Right ventricle myocardium inferior (tissue), 1 donor: ENCODE measurements around the gene PAQR5. TPM values are rescaled to one million over a fixed set of nuclear protein-coding genes. Genes with fewer than 3 reads are reported as not detected.
"Not testable (repeated sequence)": the region's sequence is repeated elsewhere in the genome, so short reads cannot be mapped to it uniquely, and the experiment has no call there.

Experiments used
- ATAC-seq: fragments of 200-7000 bp; cut with Tn5 transposase; one replicate; pipeline ENCODE4 v1.9.1; 2020; ENCODE audit warnings: mild to moderate bottlenecking, moderate library complexity
- DNase-seq: peaks from one replicate; pipeline ENCODE4 v3.0.0; 2021; ENCODE audit errors: missing footprints
- intact Hi-C: fragments of 100-400 bp; cut with DNase I; formaldehyde crosslinking; loops from one replicate; pipeline ENCODE4 v1.11.0; 2022
- total RNA-seq: library from RNA; stranded (reverse); fragmentation: NEBNext Ultra II Directional; extraction: Animal tissue kit (Norgen Biotek cat#: 25700); gene quantifications from one replicate; pipeline ENCODE4 v1.2.1, GENCODE V29; 2021
- donor health status: DM: no; HTN: yes; CAD: no; lungs with severe emphysema.

PAQR5 gene
- total RNA-seq, 1 donor from 2014 or later: 1.1 TPM

DNA sequence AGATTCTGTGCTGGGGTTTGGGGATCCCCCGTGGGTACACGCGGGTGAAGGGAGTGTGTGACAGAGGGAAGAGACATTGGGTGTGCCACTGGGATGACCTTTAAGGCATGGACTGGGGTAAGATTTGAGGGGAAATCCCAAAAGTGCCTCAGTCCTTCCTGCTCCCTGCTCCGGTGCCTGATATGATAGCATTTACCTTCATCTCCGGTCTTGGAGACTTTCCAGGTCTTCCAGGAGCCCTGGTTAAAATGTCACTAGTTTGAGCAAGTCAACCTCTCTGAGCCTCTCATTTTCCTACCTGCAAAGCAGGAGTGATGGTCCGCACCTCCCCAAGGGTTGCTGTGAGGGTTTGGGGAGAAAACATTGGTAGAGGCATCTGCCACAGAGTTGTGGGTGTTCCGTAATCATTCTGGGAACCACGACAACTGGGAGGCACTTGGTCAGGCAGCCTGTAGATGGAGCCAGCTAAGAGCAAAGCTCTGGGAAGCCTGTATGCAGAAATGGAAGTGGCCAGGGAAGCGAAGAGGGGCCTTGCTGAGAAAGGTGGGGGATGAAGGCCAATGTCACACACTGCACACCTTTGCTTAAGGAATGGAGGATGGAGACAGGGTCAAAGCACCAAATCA is 81.5 kb downstream of the PAQR5 start:
- DNase-seq (no peak), ATAC-seq (no peak)
- intact Hi-C loops: no loop called here

DNA sequence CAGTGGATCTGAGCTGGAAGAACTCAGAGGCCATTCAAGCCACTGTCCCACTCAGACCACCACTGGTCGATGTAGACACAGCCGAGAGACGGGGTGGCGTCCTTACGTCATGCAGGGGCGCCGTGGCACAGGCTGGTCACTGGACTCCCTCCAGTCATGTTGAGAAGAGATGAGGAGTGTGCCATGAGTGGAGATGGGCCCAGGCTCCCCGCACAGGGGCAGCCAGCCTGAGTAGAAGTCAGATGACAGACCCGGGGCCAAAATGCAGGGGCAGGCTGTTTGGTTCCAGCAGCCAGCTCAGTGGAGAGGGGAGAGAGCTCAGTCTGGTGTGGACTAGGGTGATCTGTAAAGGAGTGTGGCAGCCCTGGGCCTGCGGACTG is 82.0 kb downstream of the PAQR5 start:
- intact Hi-C loops: no loop called here
- DNase-seq: no peak
- ATAC-seq: no peak

DNA sequence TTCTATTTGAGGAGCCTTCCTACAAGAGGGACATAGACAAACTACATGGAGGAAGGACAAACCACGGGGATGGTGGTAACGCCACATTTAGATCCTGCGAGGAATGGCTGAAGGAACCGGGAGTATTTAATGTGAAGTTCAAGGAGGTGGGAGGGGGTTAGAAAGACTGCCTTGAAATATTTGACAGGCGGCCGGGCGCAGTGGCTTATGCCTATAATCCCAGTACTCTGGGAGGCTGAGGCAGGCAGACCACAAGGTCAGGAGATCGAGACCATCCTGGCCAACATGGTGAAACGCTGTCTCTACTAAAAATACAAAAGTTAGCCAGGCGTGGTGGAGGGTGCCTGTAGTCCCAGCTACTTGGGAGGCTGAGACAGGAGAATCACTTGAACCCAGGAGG is 83.5 kb downstream of the PAQR5 start:
- ATAC-seq, intact Hi-C loops, DNase-seq: not testable (repeated sequence)

DNA sequence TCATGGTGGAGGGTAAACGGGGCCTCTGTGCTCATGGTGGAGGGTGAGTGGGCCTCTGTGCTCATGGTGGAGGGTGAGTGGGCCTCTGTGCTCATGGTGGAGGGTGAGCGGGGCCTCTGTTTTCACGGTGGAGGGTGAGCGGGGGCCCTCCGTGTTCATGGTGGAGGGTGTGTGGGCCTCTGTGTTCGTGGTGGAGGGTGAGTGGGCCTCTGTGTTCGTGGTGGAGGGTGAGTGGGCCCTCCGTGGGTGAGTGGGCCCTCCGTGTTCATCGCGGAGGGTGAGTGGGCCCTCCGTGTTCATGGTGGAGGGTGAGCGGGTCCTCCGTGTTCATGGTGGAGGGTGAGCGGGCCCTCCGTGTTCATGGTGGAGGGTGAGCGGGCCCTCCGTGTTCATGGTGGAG is 85.4 kb downstream of the PAQR5 start:
- ATAC-seq, intact Hi-C loops, DNase-seq: not testable (repeated sequence)

DNA sequence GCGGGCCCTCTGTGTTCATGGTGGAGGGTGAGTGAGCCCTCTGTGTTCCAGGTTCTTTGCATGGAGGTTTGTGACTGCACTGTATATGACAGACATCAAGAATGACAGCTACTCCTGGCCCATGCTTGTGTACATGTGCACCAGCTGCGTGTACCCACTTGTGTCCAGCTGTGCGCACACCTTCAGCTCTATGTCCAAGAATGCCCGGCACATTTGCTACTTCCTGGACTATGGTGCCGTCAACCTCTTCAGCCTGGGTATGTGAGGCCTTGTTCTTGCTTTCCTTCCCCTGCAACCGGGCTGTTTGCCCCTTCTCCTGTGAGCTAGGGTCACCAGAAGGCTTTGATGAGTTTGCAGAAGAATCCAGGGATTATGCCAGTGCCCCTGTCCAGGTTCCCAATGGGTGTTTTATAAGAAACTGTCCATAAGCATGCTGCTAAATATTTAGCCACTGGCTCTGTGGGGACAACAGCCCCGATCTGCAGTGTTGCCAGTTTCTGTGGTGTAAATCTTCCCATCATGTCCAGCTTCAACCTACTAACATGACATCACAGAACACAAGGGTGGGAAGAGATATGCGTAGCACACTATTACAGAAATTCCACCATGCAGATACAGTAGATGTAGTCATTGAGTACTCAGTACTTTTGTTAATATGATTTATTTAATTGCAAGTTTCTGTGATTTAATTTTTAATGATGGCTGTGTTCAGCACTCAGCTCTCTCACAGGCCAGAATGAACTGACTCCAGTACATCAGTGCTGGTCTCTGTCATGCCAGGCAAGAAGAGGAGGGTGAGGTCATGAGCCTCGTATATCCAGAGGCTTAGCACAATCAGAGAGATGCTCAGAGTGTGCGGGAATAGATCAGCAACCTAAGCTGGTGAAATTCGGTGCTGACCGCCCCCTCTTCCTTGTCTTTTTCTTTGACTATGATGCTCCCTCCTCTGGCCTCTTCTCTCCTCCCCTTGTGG is 86.2 kb downstream of the PAQR5 start:
- DNase-seq: no peak
- ATAC-seq: no peak
- intact Hi-C loops: no loop called here

DNA sequence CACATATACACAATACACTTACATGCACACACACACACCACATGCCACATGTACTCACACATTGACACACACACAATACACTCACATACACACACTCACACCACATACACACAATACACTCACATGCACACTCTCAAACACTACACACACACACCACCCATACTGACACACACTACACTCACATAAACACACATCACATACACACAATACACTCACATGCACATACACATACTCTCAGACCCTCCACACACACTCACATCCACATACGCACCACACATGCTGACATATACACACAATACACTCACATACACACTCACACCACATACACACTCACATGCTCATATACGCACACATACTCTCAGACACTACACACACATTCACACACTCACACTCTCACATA is 87.1 kb downstream of the PAQR5 start:
- intact Hi-C loops: no loop called here
- ATAC-seq: no peak

DNA sequence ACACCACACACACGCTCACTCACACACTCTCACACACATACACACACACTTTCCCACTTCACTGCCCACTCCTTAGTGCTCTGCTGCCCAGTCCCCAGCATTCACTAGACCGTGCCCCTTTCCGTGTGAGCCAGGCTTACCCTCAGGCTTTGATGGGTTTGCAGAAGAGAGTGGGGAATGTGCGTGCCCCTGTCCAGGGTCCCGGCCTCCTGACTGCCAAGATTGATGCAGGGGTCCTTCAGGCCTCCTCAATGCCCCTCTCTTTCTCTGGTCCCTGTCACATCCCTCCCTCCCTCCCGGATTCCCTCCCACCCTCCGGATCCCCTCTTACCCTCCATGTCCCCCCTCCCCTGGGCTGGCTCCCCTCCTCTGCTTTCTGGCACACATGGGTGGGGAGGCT is 87.6 kb downstream of the PAQR5 start:
- DNase-seq (no peak), ATAC-seq (no peak)
- intact Hi-C loops: no loop called here

More for the DNA sequence above, 87.1 kb downstream of the PAQR5 start:
- DNase-seq: no peak

DNA sequence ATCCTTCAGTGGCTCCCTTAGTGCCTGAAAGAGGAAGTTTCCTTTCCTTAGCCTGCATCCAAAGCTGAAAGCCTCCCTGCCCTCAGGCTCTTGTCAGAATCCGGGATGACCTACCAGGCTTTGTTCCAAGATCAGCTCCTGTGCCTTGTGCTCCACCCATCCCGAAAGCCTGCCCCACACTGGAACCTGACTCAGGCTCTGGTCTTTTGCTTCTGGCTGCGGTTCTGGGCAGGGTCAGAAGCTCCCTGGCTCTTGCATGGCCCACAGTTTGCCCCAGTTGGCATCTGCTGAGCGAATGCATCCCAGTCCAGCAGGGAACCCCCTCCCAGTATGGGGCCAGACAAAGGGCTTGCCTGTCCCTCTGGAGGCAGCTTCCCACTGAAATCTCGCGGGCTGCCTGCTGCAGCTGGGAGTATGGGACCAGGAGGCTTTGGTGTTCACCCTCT is 89.6 kb downstream of the PAQR5 start:
- DNase-seq (no peak), ATAC-seq (no peak)
- intact Hi-C loops: no loop called here

DNA sequence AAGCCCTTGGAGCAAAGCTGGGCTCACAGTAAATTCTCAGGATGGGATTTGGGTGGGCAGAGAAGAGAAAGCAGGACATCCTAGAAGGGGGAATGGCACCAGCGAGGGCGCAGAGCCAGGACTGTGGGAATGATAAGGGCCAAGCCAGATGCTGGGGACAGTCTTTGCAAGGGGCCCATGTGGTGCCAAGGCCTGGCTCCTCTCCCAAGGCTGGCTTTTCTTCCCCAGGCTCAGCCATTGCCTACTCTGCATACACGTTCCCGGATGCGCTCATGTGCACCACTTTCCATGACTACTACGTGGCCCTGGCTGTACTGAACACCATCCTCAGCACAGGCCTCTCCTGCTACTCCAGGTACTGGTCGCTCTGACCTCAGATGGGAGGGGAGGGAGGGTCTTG is 90.7 kb downstream of the PAQR5 start:
- DNase-seq: no peak
- peak; percentile 10 for ATAC-seq
- intact Hi-C loops: no loop called here

DNA sequence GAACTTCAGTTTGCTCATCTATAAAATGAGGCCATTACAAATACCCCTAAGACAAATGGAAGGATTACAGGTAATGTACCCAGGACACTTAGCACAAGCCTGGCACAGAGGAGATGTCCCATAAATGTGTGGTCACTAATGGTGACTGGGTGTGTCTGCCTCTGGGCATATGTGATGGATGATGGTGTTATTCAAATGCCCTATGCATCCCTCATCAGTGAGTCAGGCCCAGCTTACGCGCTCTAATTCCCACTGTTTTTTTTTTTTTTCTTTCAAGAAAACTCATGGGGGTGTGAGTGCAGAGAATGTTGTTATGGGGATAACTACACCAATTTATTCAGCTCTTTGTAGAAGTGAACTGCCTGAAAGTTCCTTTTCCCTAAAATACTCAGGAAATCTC is 91.9 kb downstream of the PAQR5 start:
- DNase-seq (no peak), ATAC-seq (no peak)
- intact Hi-C loops: loop anchor here (5.0 to 10.0 kb wide), 3 partner anchors 123 to 226 kb away; partner anchors contain the start of gene GLCE

DNA sequence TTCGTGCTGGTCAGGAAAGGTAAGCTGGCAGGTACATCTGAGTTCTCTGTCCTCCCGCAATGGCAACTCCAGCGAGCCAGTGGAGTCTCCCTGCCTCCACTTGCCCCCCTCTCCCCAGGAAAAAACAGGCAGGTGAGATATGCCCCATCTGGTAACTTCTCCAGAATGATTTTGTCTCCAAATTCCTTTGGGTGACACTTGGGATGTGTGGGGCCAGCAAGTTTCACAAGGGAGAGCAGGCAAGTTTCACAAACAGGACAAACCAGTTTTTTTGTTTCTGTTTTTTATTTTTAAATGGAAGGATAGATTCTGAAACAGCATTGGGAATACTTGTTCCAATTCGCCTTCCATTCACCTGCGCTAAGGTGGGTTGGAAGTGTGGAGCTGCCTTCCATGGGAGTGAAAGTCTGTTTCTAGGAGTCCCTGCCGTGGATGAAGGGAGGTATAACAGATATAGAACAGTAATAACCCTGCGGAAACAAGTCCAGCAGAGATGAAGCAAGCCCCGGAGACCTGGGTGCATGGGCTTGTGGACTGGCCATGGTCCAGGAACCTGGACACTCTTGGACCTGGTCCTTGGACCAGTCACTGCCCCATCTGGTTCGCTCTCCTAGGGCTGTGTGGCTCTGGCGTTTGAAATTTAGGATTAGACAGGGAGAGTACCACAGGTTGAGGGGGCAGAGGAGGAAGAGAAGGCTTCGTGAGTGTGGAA is 92.5 kb downstream of the PAQR5 start:
- ATAC-seq (no peak), DNase-seq (no peak)
- intact Hi-C loops: loop anchor here (5.0 to 10.0 kb wide), 3 partner anchors 124 to 226 kb away; partner anchors contain the start of gene GLCE

DNA sequence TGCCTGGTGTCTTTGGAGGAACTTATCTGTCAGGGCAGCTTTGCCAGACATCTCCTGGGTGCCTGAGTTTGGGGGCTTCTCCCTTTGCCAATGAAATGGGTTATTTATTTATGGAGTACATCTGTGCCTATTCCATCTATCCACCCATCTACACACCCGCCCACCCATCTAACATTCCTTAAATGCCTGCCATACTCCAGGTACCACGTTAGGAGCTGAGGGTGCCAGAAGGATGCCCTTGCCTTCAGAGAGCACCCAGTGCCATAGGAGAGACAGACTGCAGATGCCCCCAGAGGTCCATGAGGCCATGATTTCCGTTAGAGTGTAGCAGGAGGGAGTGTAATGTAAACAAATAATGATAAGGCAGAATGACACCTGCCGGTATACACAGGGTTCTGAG is 93.6 kb downstream of the PAQR5 start:
- no peak for DNase-seq
- ATAC-seq: no peak
- intact Hi-C loops: loop anchor here (5.0 to 10.0 kb wide), 3 partner anchors 125 to 228 kb away; partner anchors contain the start of gene GLCE

DNA sequence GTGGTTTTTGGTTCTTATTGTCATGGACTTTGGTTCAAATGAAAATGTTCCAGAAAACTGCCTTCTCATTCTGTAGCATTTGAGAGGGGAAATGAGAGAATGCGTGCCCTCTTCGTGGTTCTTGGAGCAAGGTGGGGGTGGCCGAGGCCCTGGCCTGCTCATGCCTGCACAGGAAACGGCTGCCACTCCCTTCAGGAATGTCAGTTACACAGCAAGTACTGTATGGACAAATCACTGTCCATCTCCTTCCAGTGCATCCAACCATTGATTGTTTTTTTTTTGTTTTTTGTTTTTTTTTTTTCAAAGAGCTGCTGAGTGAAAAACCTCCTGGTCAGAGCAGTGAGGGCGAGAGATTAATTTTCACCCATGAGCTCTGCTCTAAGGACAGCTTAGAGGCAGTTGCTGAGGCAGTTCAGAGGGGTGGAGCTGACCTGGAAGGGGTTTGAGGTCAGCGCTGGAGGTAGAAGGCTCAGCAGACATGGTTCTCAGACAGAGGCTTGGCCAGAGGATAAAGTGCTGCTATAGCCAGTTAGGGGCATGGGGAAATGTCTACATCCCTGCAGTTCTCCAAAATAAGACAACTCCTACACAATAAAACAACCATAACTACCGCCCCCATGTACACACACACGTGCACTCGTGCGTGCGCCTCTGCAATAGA is 95.2 kb downstream of the PAQR5 start:
- DNase-seq (no peak), ATAC-seq (no peak)
- intact Hi-C loops: loop anchor here (1.0 to 10.0 kb wide), 4 partner anchors 127 to 335 kb away; partner anchors contain the start of gene GLCE

DNA sequence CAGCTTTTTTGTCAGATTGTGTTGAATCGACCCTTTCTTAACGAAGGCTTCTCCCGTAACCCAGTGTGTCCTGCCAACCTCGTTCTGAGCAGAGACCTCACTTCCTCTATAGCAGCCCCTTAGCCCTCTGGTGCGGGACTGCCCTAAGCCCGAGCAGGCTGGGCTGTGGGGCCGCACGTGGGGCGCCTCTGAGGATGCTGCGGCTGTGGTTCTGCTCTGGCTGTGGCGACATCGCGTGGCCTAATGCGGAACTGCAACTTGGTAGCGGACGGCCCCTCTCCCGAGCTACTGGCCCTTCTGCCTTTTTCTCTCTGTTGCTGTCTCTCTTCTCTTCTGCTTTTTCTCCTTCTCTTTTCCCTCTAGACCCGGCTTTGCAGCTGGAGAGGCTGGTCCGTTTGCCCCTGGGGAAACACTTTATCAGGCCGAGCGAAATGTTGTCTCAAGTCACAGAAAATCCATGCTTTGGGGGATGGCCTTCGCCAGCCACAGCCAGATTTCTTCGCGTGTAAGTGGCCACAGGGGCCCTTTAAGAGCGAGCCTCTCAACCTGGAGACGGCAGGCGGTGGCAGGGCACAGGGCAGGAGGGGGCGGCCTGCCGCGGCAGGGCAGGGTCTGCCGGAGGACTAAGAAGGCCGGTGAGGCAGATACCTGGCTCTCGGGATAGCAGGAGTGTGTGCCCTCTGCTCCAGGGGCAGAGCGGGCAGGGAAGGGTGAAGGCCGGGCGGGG is 96.0 kb downstream of the PAQR5 start:
- intact Hi-C loops: loop anchor here (1.0 to 10.0 kb wide), 4 partner anchors 127 to 335 kb away; partner anchors contain the start of gene GLCE

DNA sequence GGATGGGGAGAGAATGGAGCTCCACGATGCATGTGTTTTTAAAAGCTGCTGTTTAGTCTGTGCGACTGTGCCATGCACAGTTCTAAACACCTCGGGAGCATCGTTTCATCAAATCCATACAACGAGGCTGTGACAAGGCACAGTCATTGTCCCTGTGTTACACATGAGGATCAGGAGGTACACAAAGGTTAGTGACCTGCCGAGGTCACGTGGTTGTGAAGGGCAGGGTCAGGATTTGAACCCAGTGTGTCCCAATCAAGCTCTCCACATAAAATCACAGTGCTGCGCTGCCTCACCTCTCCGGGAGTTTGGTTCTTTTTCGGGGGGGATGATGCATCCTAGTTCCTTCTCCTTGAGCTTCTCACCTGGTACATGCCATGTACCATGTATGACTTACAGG is 96.7 kb downstream of the PAQR5 start:
- DNase-seq (no peak), ATAC-seq (no peak)
- intact Hi-C loops: loop anchor here (10.0 kb wide), 1 partner anchor 231 kb away; the partner anchor contains the start of gene GLCE

More for the DNA sequence above, 96.0 kb downstream of the PAQR5 start:
- ATAC-seq (peak; percentile 87), DNase-seq (peak; percentile 93)

DNA sequence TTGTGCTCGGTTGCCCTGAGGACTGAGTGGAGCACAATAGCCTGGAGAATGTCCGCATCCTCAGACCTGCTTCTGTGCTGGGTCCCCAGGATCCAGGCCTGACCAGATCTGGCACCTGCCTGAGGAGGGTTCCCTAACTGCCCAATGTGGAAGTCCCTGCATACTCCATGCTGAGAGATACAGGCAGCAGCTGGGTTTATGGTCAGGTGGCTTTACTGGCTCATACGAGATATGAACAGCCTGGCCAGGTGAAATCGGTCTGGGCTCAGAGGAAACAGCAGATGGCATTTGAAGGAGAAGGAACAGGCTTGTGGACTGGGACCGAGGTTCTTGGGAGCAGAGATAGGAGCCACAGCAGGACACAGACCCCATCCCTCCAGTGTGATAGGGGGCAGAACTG is 97.3 kb downstream of the PAQR5 start:
- ATAC-seq: no peak
- intact Hi-C loops: loop anchor here (10.0 kb wide), 1 partner anchor 231 kb away; the partner anchor contains the start of gene GLCE
- no peak for DNase-seq

DNA sequence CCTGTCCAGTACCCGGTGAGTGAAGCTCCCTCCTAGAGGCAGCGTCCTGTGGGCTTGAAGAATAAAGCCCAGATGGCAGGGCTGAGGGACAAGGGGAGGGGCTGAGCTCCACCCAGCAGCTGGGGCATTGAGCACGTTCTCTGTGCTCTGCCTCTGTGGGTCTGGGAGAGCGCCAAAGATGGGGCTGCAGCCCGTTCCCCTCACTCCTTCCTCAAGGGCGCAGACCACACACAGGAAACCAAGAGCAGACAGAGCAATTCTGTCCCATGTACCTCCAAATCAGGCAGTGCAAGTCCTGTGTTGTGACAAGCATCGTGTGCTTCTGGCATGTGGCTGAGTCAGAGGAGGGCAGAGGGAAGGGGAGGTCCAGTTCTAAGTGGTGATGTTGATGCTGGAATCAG is 99.8 kb downstream of the PAQR5 start:
- ATAC-seq (no peak), DNase-seq (no peak)
- intact Hi-C loops: loop anchor here (10.0 kb wide), 1 partner anchor 234 kb away; the partner anchor contains the start of gene GLCE

DNA sequence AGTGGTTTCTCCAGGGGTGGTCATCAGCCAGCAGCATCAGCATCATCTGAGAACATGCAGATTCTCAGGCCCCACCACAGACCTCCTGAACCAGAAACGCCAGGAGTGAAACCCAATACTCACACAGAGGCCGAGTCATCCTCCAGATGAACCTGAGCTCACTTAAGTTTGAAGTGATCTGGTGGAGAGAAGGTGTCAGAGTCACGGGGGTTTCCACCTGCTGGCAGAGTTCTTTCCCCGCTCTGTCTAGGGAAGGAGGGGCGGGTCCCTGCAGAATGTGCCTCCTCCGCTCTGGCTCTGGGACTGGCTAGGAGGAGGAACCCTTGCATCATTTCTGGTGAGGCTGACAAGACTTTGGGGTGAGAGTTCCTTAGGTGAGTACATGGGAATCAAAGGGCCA is 102.1 kb downstream of the PAQR5 start:
- DNase-seq: no peak
- ATAC-seq: no peak
- intact Hi-C loops: no loop called here
